Measurements from ENCODE around the gene RHOBTB1.
"Not testable (repeated sequence)": the region's sequence is repeated elsewhere in the genome, so short reads cannot be mapped to it uniquely, and the experiment has no call there.

The RHOBTB1 gene

GRCh38 chr10:60973086-60973485, 29.1 kb upstream of the RHOBTB1 start:
- TF ChIP-seq, protein P1, sequence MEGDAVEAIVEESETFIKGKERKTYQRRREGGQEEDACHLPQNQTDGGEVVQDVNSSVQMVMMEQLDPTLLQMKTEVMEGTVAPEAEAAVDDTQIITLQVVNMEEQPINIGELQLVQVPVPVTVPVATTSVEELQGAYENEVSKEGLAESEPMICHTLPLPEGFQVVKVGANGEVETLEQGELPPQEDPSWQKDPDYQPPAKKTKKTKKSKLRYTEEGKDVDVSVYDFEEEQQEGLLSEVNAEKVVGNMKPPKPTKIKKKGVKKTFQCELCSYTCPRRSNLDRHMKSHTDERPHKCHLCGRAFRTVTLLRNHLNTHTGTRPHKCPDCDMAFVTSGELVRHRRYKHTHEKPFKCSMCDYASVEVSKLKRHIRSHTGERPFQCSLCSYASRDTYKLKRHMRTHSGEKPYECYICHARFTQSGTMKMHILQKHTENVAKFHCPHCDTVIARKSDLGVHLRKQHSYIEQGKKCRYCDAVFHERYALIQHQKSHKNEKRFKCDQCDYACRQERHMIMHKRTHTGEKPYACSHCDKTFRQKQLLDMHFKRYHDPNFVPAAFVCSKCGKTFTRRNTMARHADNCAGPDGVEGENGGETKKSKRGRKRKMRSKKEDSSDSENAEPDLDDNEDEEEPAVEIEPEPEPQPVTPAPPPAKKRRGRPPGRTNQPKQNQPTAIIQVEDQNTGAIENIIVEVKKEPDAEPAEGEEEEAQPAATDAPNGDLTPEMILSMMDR (conservative IDR thresholded peaks at IDR 0.05): no peak
- no peak overlapping the region for H3K27ac ChIP-seq

DNA sequence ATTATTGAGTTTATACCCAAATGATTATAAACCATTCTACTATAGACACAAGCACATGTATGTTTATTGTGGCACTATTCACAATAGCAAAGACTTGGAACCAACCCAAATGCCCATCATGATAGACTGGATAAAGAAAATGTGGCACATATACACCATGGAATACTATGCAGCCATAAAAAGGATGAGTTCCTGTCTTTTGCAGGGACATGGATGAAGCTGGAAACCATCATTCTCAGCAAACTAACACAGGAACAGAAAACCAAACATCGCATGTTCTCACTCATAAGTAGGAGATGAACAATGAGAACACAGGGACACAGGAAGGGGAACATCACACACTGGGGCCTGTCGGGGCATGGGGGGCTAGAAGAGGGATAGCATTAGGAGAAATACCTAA, 28.2 kb upstream of the RHOBTB1 start:
- not testable (repeated sequence) for H3K27ac ChIP-seq

DNA sequence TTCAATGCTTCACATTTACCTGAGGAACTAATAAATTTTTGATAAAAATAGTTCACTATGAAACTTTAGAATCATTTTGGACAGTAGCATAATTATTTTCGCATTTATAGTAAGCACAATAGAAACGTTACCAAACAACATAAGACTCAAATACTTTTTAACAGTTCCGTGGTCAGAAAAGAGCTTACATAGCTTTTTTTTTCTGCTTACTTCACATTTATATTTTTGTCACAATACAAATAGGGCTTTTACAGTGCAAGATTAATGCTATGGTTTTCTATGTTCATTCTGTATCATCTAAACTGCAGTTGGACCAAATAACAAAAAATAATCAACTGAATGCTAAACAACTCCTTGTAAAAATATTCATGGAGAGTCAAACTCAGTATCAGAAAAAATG, 26.5 kb upstream of the RHOBTB1 start:
- no peak overlapping the region for H3K27ac ChIP-seq
- TF ChIP-seq, protein P1 (conservative IDR thresholded peaks at IDR 0.05): no peak

DNA sequence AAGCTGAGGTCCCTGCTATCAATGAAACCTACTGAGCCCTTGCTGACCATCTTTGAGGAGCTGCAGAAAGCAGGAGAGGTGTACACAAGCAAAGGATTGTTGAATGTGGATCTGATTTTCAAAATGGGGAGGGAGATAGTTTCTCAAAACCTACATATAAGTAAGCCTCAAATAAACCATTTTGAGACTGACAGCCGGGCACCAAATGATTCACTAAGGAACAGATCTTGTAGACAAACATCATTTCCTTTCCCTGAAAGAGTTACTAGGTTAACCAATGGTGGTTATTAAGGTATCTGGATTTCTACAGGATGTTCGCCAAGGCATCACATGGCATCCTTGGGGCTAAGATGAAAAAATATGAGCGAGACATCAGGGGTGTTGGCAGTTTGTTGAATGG, 24.5 kb upstream of the RHOBTB1 start:
- TF ChIP-seq, protein P1 (conservative IDR thresholded peaks at IDR 0.05): no peak
- no peak overlapping the region for H3K27ac ChIP-seq

DNA sequence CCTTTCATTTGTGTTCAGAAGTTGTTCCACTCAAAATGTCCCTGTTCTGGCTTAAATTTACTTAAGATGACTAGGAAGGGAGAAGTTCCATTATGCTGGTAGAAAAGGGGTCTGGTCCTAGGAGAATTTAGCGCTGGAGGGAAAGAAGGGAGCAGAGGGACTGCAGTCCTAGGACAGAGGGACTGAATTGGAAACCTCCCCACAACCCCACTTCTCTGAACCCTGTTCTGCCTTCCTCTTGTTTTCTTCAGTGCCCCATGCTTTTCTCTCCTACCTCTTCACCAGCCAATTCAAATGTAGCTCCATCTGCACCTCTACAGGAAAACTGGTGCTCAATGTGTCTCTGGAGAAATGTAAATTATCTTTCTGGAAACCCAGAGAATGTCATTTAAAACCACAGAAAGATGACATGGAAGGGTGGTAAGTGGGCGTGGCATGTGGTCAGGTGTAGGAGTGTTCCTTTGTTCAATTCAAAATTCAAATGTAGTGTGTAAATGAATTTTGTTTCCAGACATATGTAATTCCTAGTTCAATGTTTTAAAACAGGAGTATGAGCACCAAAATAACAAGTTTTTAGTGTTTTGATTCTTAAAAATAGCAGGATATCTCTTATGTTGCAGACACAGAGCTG, 24.0 kb upstream of the RHOBTB1 start:
- TF ChIP-seq, protein P1 (conservative IDR thresholded peaks at IDR 0.05): no peak
- H3K27ac ChIP-seq: peak overlapping the region; percentile 40

DNA sequence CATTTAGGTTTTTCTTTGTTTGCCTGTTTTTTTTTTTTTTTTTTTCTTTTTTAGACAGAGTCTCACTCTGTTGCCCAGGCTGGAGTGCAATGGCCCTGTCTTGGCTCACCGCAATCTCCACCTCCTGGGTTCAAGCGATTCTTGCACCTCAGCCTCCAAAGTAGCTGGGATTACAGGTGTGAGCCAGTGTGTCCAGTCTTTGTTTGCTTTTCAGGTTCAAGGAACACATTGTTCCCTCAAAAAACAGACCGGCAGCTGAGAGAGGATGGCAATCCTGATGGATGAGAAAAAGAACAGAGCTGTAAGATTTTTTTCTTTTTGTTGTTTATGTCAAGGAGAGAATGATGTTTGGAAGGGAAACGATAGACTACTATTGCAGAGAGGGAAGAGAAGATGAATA, 23.3 kb upstream of the RHOBTB1 start:
- peak overlapping the region; percentile 40 for H3K27ac ChIP-seq
- TF ChIP-seq, protein P1 (conservative IDR thresholded peaks at IDR 0.05): no peak

DNA sequence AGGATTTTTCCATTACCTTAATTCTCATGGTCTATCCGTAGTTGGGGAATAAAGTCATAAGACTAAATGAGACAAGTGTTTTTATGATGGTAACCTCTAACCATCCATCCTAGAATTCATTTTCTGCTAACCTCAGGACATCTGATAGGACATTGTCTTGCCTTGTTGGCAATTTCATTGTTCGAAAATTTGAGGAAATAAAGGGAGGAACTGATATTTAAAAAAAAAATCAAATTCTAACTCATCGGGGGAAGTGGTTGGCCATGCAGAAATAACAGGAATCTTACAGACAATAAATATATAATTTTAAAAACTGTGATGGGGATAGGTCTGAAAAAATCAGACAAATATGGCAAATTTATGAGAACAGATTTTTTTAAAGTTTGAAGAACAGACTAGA, 21.7 kb upstream of the RHOBTB1 start:
- no peak overlapping the region for H3K27ac ChIP-seq
- TF ChIP-seq, protein P1 (conservative IDR thresholded peaks at IDR 0.05): no peak
